H1 (cell line): ENCODE measurements around the gene SLIT3. TPM values are rescaled to one million over a fixed set of nuclear protein-coding genes. Genes with fewer than 3 reads are reported as not detected.

Experiments
- CTCF ChIA-PET: fragments of 300-600 bp; sonication (Branson Sonifier 250); formaldehyde crosslinking; loops from one replicate; lab custom pipeline; 2021; ENCODE audit not compliant: partially characterized antibody; lab: Charles Lee
- POLR2A ChIA-PET: fragments of 300-600 bp; sonication (Branson Sonifier 250); formaldehyde crosslinking; loops from one replicate; lab custom pipeline; 2021; ENCODE audit warnings: inconsistent platforms; ENCODE audit not compliant: partially characterized antibody; lab: Charles Lee
- DNase-seq, 2 experiments: peaks; one replicate each; pipeline versions ENCODE4 v3.0.0 to v3.0.0-alpha.2; 2010 to 2022; ENCODE audit warnings: low spot score in 2 of 2, low read depth in 1 of 2, mixed read lengths in 1 of 2
- FAIRE-seq: peaks from 2 replicates; lab custom pipeline; 2011; peaks lifted over from hg19 to GRCh38; lab: Jason Lieb, UNC
- H2AFZ ChIP-seq: 2 replicates; pipeline ENCODE4 v1.8.1; 2012; ENCODE audit warnings: low read length, inconsistent platforms
- H2AK5ac ChIP-seq: 2 replicates; pipeline ENCODE4 v1.6.1; 2013; ENCODE audit warnings: low read depth, low read length
- H2BK120ac ChIP-seq: replicated peaks from 2 replicates; pipeline ENCODE3; 2013; ENCODE audit warnings: low read depth, low read length, inconsistent platforms
- H2BK12ac ChIP-seq: 2 replicates; pipeline ENCODE4 v1.6.1; 2013; ENCODE audit warnings: low read depth, low read length
- H2BK15ac ChIP-seq: 2 replicates; pipeline ENCODE4 v1.6.1; 2013; ENCODE audit warnings: low read length
- H2BK20ac ChIP-seq: 2 replicates; pipeline ENCODE4 v1.6.1; 2013; ENCODE audit warnings: low read length
- H2BK5ac ChIP-seq: 2 replicates; pipeline ENCODE4 v1.6.1; 2013; ENCODE audit warnings: low read depth, low read length
- H3K14ac ChIP-seq: 2 replicates; pipeline ENCODE4 v1.6.1; 2013; ENCODE audit warnings: inconsistent platforms; ENCODE audit not compliant: insufficient read length
- H3K18ac ChIP-seq: 2 replicates; pipeline ENCODE4 v1.6.1; 2013; ENCODE audit warnings: low read length; ENCODE audit errors: extremely low read depth
- H3K23ac ChIP-seq: 2 replicates; pipeline ENCODE4 v1.6.1; 2013; ENCODE audit warnings: inconsistent platforms; ENCODE audit not compliant: insufficient read length
- H3K23me2 ChIP-seq: 2 replicates; pipeline ENCODE4 v1.6.1; 2013; ENCODE audit warnings: low read depth, low read length
- H3K27ac ChIP-seq: 2 replicates; pipeline ENCODE4 v1.6.1; 2011; ENCODE audit warnings: low read depth, low read length, inconsistent platforms
- H3K27me3 ChIP-seq, 4 experiments: replicated peaks in 1 of 4; 1 replicate in 1 of 4; 2 replicates in 3 of 4; pipeline versions ENCODE4 v1.6.1 to v1.8.1; 2011 to 2013; ENCODE audit warnings: low read length in 3 of 4, mild to moderate bottlenecking in 3 of 4, inconsistent platforms in 2 of 4, mixed read lengths in 2 of 4, moderate library complexity in 1 of 4; ENCODE audit not compliant: control insufficient read depth in 3 of 4, insufficient read depth in 3 of 4; ENCODE audit errors: extremely low read depth in 1 of 4
- H3K36me3 ChIP-seq, 4 experiments: 2 replicates each; pipeline versions ENCODE4 v1.6.1 to v1.8.1; 2011 to 2013; ENCODE audit warnings: mild to moderate bottlenecking in 4 of 4, low read length in 3 of 4, moderate library complexity in 2 of 4, control low read depth in 1 of 4, inconsistent platforms in 1 of 4; ENCODE audit not compliant: insufficient read depth in 4 of 4, control insufficient read depth in 2 of 4
- H3K4ac ChIP-seq: replicated peaks from 2 replicates; pipeline ENCODE3; 2013; ENCODE audit warnings: low read length, low read depth, mixed read lengths, inconsistent platforms; ENCODE audit not compliant: insufficient read length
- H3K4me1 ChIP-seq, 4 experiments: replicated peaks in 1 of 4; 1 replicate in 1 of 4; 2 replicates in 3 of 4; pipeline versions ENCODE4 v1.6.1 to v1.8.1; 2011 to 2013; ENCODE audit warnings: low read length in 3 of 4, inconsistent platforms in 2 of 4, mixed read lengths in 1 of 4; ENCODE audit not compliant: insufficient read depth in 4 of 4, control insufficient read depth in 3 of 4
- H3K4me2 ChIP-seq, 2 experiments: 2 replicates each; pipeline versions ENCODE4 v1.6.1 to v1.8.1; 2011 to 2013; ENCODE audit warnings: low read depth in 2 of 2, low read length in 2 of 2, control low read depth in 1 of 2, inconsistent platforms in 1 of 2, mild to moderate bottlenecking in 1 of 2; ENCODE audit not compliant: insufficient read depth in 1 of 2
- H3K4me3 ChIP-seq, 4 experiments: fragments of 200-600, 300-600 bp in 1 of 4; sonication (generic), shearing (Covaris generic), sonication (Bioruptor Twin) in 1 of 4; 2 replicates each; pipeline versions ENCODE4 v1.5.1 to v1.8.1; 2011 to 2016; ENCODE audit warnings: low read length in 4 of 4, low read depth in 3 of 4, control low read depth in 2 of 4, inconsistent platforms in 2 of 4, mild to moderate bottlenecking in 2 of 4, mixed read lengths in 1 of 4, moderate library complexity in 1 of 4; ENCODE audit not compliant: insufficient read depth in 2 of 4; ENCODE audit errors: extremely low read depth in 1 of 4
- H3K56ac ChIP-seq: replicated peaks from 2 replicates; pipeline ENCODE3; 2013; ENCODE audit warnings: low read depth, mild to moderate bottlenecking, mixed read lengths, low read length, inconsistent platforms; ENCODE audit not compliant: insufficient read length
- H3K79me1 ChIP-seq: 2 replicates; pipeline ENCODE4 v1.6.1; 2013; ENCODE audit warnings: low read depth, low read length, control low read depth
- H3K79me2 ChIP-seq, 2 experiments: 2 replicates each; pipeline versions ENCODE4 v1.6.1 to v1.8.1; 2012 to 2013; ENCODE audit warnings: low read length in 2 of 2, mild to moderate bottlenecking in 2 of 2, inconsistent platforms in 1 of 2; ENCODE audit not compliant: insufficient read depth in 2 of 2, control insufficient read depth in 1 of 2
- H3K9ac ChIP-seq, 4 experiments: replicated peaks in 1 of 4; 1 replicate in 1 of 4; 2 replicates in 3 of 4; pipeline versions ENCODE4 v1.6.1 to v1.8.1; 2011 to 2013; ENCODE audit warnings: low read depth in 3 of 4, low read length in 3 of 4, control low read depth in 2 of 4, mild to moderate bottlenecking in 2 of 4, moderate library complexity in 2 of 4, inconsistent platforms in 1 of 4; ENCODE audit errors: extremely low read depth in 1 of 4
- H3K9me3 ChIP-seq, 2 experiments: 2 replicates each; pipeline versions ENCODE4 v1.6.1 to v1.8.1; 2012 to 2013; ENCODE audit warnings: mild to moderate bottlenecking in 2 of 2, moderate library complexity in 2 of 2, control low read depth in 1 of 2, inconsistent platforms in 1 of 2, low read depth in 1 of 2, low read length in 1 of 2, mixed read lengths in 1 of 2; ENCODE audit not compliant: insufficient read depth in 2 of 2
- H4K20me1 ChIP-seq, 2 experiments: replicated peaks in 1 of 2; 2 replicates each; pipeline versions ENCODE3 to v1.8.1; 2011 to 2013; ENCODE audit warnings: inconsistent platforms in 2 of 2, low read length in 2 of 2, mild to moderate bottlenecking in 1 of 2; ENCODE audit not compliant: insufficient read depth in 2 of 2, control insufficient read depth in 1 of 2
- H4K5ac ChIP-seq: 2 replicates; pipeline ENCODE4 v1.6.1; 2013; ENCODE audit warnings: low read length, low read depth, mixed read lengths, inconsistent platforms; ENCODE audit not compliant: insufficient read length
- H4K8ac ChIP-seq: 2 replicates; pipeline ENCODE4 v1.8.0; 2013; ENCODE audit warnings: mild to moderate bottlenecking, moderate library complexity, low read length, inconsistent platforms; ENCODE audit not compliant: insufficient read depth; ENCODE audit errors: extremely low read depth
- H4K91ac ChIP-seq: replicated peaks from 2 replicates; pipeline ENCODE3; 2013; ENCODE audit warnings: low read length, mixed read lengths, inconsistent platforms; ENCODE audit not compliant: insufficient read length
- WGBS, 2 experiments: shearing (Covaris generic) in 1 of 2; methylation state at CpG; one replicate each; pipeline versions ENCODE4 v1.1.6 to v1.1.7; 2013 to 2015; ENCODE audit warnings: low lambda C conversion rate in 2 of 2, mixed read lengths in 2 of 2, inconsistent platforms in 1 of 2, low coverage in 1 of 2, missing lambda C conversion rate in 1 of 2; ENCODE audit not compliant: insufficient replicate concordance in 2 of 2, insufficient coverage in 1 of 2, insufficient read length in 1 of 2; ENCODE audit errors: extremely low coverage in 1 of 2, missing lambda C conversion rate in 1 of 2; 5-methylcytosine and 5-hydroxymethylcytosine counted together
- polyA plus RNA-seq, 7 experiments: library from polyadenylated mRNA; depleted of rRNA in 3 of 7; stranded (reverse) in 5 of 7; unstranded in 2 of 7; fragments of >200 nt in 5 of 7; fragments of 200-250 nt in 2 of 7; gene quantifications; 1 replicate in 5 of 7; 2 replicates in 1 of 7; 4 replicates in 1 of 7; pipeline versions ENCODE4 v1.2.1 to v1.2.3, GENCODE V29; 2011 to 2013; ENCODE audit warnings: missing spikeins in 2 of 7, mixed read lengths in 2 of 7
- total RNA-seq: library from RNA; stranded (reverse); fragmentation: NEBNext Ultra II Directional; extraction: Animal tissue kit (Norgen Biotek cat#: 25700); gene quantifications from 2 replicates; pipeline ENCODE4 v1.2.1, GENCODE V29; 2021

SLIT3 gene
- total and polyA plus RNA-seq, 2 of the 8 experiments (the other 6 are each of a cell fraction or from before 2014, with no cell fraction given): 1.1 to 1.2 TPM

GRCh38 chr5:168889039-168889438 is 411.9 kb downstream of the SLIT3 start:
- Histone ChIP-seq H3K79me1 (no peaks in the 10 kb centered on the region), H3K79me2 (no peaks in the 10 kb centered on the region), H4K8ac (no peak overlapping the region), H2BK15ac (no peak overlapping the region), H3K23ac (no peak overlapping the region), H3K4ac (no peak overlapping the region), H3K27ac (no peak overlapping the region), H3K4me2 (no peak overlapping the region), H4K20me1 (no peaks in the 10 kb centered on the region), H4K91ac (no peak overlapping the region), H2AFZ (no peak overlapping the region), H4K5ac (no peak overlapping the region), H3K14ac (no peak overlapping the region), H2BK120ac (no peak overlapping the region), H2BK12ac (no peak overlapping the region), H3K4me1 (no peaks in the 10 kb centered on the region), H3K18ac (no peak overlapping the region), H3K9ac (no peak overlapping the region), H2BK20ac (no peak overlapping the region), H2AK5ac (no peak overlapping the region), H3K56ac (no peak overlapping the region), H2BK5ac (no peak overlapping the region), H3K4me3 (no peak overlapping the region), H3K36me3 (no peaks in the 10 kb centered on the region), H3K23me2 (no peaks in the 10 kb centered on the region), H3K9me3 (no peaks in the 10 kb centered on the region), H3K27me3 (no peaks in the 10 kb centered on the region)
- no peak for FAIRE-seq
- no peak for DNase-seq
- ChIA-PET POLR2A (no interaction called here), CTCF (interaction anchor here (0.8 to 1.0 kb wide), 2 partner anchors 145 to 210 kb away, joined by 3 read pairs; no protein-coding TSS in a partner anchor)
- WGBS, 2 experiments: 81% methylated on average over 1 of the region's 1 CpG; no CpG with 5 or more reads in 1 of the 2 experiments
